ENCODE measurements around the gene BPNT1.

DNA sequence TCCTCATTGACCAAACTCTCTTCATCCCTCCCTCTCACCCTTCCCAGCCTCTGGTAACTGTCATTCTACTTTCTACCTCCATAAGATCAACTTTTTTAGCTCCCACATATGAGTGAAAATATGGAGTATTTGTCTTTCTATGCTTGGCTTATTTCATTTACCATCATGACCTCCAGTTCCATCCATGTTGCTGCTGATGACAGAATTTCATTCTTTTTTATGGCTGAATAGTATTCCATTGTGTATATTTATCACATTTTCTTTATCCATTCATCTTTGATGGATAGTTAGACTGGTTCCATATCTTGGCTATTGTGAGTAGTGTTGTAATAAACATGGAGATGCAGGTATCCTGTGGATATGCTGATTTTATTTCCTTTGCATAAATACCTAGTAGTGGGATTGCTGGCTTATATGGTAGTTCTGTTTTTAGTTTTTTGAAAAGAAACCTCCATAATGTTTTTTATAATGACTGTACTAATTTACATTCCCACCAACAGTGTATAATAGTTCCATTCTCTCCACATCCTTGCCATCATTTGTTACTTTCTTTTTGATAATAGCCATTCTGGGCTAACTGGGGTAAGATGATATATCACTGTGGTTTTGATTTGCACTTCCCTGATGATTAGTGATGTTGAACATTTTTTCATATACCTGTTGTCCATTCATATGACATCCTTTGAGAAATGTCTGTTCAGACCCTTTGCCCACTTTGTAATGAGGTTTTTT lies 40.1 kb upstream of the BPNT1 start:
- TF ChIP-seq EZH2 (IDR thresholded peaks at IDR 0.05; ENCODE audit: borderline replicate concordance, low read length), result no peak
- TF ChIP-seq, protein P1, sequence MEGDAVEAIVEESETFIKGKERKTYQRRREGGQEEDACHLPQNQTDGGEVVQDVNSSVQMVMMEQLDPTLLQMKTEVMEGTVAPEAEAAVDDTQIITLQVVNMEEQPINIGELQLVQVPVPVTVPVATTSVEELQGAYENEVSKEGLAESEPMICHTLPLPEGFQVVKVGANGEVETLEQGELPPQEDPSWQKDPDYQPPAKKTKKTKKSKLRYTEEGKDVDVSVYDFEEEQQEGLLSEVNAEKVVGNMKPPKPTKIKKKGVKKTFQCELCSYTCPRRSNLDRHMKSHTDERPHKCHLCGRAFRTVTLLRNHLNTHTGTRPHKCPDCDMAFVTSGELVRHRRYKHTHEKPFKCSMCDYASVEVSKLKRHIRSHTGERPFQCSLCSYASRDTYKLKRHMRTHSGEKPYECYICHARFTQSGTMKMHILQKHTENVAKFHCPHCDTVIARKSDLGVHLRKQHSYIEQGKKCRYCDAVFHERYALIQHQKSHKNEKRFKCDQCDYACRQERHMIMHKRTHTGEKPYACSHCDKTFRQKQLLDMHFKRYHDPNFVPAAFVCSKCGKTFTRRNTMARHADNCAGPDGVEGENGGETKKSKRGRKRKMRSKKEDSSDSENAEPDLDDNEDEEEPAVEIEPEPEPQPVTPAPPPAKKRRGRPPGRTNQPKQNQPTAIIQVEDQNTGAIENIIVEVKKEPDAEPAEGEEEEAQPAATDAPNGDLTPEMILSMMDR (conservative IDR thresholded peaks at IDR 0.05 in 1 of 2, IDR thresholded peaks at IDR 0.05 in 1 of 2; ENCODE audit: extremely low read depth in 1 of 2, insufficient read depth in 1 of 2, low read depth in 1 of 2, low read length in 2 of 2), result no peak

All from mammary epithelial cell (primary cell).